Mesothelial cell of epicardium (in vitro differentiated cells): ENCODE data around the gene CFI. TPM values are rescaled to one million over a fixed set of nuclear protein-coding genes. Genes with fewer than 3 reads are reported as not detected.
A peak's percentile ranks its signal among the peaks of the same experiment; 100 is the strongest.

Experiments
- DNase-seq, 2 experiments: peaks; one replicate each; pipeline ENCODE4 v3.0.0; 2021; ENCODE audit warnings: low spot score in 2 of 2; ENCODE audit not compliant: unreplicated experiment in 2 of 2
- H3K27ac Mint-ChIP-seq: 2 replicates; pipeline ENCODE4 v1.8.0; 2021; ENCODE audit warnings: mixed read lengths
- H3K27me3 Mint-ChIP-seq: 2 replicates; pipeline ENCODE4 v1.8.0; 2021; ENCODE audit warnings: low read depth, mixed read lengths
- H3K36me3 Mint-ChIP-seq: 2 replicates; pipeline ENCODE4 v1.8.0; 2021; ENCODE audit warnings: mixed read lengths
- H3K4me1 Mint-ChIP-seq: 2 replicates; pipeline ENCODE4 v1.8.0; 2021; ENCODE audit warnings: mixed read lengths
- H3K4me3 Mint-ChIP-seq: 2 replicates; pipeline ENCODE4 v1.8.0; 2021; ENCODE audit warnings: mild to moderate bottlenecking, moderate library complexity, mixed read lengths
- H3K9me3 Mint-ChIP-seq: 2 replicates; pipeline ENCODE4 v1.8.0; 2021; ENCODE audit warnings: mixed read lengths
- total RNA-seq: library from RNA; stranded (reverse); gene quantifications from 3 replicates; pipeline ENCODE4 v1.2.1, GENCODE V29; 2021
- TF ChIP-seq, protein P1 (sequence below): fragments of 200-600 bp; sonication (generic); IDR thresholded peaks from one replicate; pipeline ENCODE4 v1.5.0; 2021; ENCODE audit warnings: antibody characterized with exemption; ENCODE audit not compliant: unreplicated experiment

Gene CFI
- total RNA-seq, 1 donor from 2014 or later, result 506 TPM

DNA sequence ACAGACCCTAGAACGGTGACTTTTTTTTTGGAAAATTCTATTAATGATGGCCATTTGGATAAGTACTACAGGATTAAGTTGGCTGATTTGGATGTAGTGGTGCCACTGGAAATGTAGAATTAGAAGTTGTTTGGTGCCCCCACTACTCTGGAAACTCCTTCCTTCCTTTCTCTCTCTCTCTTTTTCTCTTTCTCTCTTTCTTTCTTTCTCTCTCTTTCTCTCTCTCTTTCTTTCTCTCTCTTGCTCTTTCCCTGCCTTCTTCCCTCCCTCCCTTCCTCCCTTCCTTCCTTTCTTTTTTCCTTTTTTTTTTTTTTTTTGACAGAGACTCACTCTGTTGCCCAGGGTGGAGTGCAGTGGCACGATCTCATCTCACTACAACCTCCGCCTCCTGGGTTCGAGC, 16.5 kb upstream of the CFI start:
- Mint-ChIP-seq H3K36me3 (peaks cover 15% of the 10 kb centered on the region), H3K4me3 (no peak overlapping the region), H3K4me1 (peaks cover 28% of the 10 kb centered on the region), H3K27ac (no peak overlapping the region), H3K27me3 (no peaks in the 10 kb centered on the region), H3K9me3 (no peaks in the 10 kb centered on the region)
- TF ChIP-seq, protein P1, sequence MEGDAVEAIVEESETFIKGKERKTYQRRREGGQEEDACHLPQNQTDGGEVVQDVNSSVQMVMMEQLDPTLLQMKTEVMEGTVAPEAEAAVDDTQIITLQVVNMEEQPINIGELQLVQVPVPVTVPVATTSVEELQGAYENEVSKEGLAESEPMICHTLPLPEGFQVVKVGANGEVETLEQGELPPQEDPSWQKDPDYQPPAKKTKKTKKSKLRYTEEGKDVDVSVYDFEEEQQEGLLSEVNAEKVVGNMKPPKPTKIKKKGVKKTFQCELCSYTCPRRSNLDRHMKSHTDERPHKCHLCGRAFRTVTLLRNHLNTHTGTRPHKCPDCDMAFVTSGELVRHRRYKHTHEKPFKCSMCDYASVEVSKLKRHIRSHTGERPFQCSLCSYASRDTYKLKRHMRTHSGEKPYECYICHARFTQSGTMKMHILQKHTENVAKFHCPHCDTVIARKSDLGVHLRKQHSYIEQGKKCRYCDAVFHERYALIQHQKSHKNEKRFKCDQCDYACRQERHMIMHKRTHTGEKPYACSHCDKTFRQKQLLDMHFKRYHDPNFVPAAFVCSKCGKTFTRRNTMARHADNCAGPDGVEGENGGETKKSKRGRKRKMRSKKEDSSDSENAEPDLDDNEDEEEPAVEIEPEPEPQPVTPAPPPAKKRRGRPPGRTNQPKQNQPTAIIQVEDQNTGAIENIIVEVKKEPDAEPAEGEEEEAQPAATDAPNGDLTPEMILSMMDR, result no peak
- DNase-seq, result no peak

DNA sequence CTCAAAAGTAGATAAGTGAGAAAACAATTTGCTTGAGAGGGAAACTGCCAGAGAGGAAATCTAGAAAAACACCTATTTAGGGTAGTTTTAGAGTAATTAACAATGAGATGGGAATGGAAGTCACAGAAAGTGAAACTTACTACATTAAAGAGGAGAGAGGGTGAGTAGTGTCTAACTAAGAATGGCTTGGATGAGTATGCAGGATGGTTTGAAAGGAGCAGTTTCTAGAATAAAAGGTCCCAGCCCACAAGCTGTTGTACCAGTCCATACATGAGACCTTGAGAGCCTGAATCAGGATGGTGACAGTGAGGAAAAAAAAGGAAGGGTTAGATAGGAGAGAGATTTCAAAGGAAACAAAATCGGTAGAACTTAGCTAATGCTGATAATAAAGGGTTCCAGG, 15.1 kb upstream of the CFI start:
- peak overlapping the region; percentile 97 for H3K4me3 Mint-ChIP-seq
- H3K27ac Mint-ChIP-seq, result peak overlapping the region; percentile 97
- no peak for DNase-seq
- TF ChIP-seq, protein P1, result no peak
- H3K36me3 Mint-ChIP-seq, result peaks cover 12% of the 10 kb centered on the region
- H3K4me1 Mint-ChIP-seq, result peaks cover 28% of the 10 kb centered on the region
- no peaks in the 10 kb centered on the region for H3K27me3 Mint-ChIP-seq
- H3K9me3 Mint-ChIP-seq, result no peaks in the 10 kb centered on the region

DNA sequence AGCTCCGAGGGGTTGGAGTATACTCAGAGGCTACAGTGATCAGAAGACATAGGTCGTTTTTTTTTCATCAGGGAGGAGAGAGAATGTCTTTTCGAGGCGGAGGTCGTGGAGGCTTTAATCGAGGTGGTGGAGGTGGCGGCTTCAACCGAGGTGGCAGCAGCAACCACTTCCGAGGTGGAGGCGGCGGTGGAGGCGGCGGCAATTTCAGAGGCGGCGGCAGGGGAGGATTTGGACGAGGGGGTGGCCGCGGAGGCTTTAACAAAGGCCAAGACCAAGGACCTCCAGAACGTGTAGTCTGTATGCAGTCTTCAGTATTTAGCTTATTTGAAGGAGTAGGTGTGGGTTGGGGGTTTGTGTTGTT, 14.3 kb upstream of the CFI start:
- Mint-ChIP-seq H3K4me1 (peaks cover 34% of the 10 kb centered on the region), H3K9me3 (no peaks in the 10 kb centered on the region), H3K36me3 (peaks cover 12% of the 10 kb centered on the region), H3K27me3 (no peaks in the 10 kb centered on the region), H3K27ac (peak overlapping the region; percentile 97), H3K4me3 (peak overlapping the region; percentile 97)
- no peak for DNase-seq
- TF ChIP-seq, protein P1, result no peak

DNA sequence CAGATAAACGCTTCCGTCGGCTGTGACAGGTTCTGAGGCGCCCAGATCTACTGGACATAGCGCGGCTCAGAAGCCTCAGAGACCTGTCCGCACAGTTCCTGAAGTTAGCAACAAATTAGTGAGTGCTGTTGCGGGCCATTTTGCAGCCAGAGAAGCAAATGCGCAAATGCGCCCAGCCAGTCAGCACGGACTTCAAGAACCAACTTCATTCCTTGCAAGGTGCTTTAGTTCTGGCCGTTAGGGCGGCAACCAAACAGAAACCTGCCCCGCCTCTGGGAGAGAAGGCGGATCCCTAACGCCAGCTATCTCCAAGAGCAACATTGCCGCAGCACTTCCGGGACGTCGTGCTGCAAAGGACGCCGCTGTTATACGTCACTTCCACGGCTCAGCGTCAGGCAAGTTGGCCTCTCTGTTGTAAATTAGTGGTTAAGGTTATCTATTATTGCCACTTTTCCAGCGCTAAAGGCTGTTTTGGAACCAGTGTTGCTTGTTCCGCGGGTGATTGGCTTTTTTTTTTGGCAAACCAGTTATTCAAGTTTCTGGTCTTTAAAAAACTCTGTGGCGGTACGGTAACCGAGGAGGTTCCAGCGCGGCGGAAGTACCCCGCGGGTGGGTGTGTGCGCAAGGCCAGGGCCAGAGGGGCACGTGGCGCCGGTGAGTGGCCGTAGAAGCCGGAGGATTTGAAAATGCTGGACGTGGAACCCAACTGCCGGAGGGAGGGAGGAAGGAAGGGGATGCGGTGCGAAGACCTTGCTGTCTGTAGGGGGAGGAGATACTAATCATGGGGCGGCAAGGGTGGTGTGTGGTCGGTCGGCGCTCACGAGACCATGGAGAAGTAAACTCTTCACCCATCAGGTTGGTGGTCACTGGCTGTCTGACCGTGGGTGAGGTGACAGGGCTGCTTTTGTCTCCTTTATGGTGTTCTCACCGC, 13.6 kb upstream of the CFI start, which contains the start of gene GAR1:
TSS of gene GAR1 (plus strand) at position 612 of the 931 bp plus-strand sequence. CDS start 403 bp downstream, outside the sequence.
- no peaks in the 10 kb centered on the region for H3K27me3 Mint-ChIP-seq
- peak within 1 kb of the TSS; percentile 97 for H3K4me3 Mint-ChIP-seq
- peaks cover 10% of the 10 kb centered on the region for H3K36me3 Mint-ChIP-seq
- H3K27ac Mint-ChIP-seq, result peak within 1 kb of the TSS; percentile 97
- TF ChIP-seq, protein P1, result no peak
- peaks cover 40% of the 10 kb centered on the region for H3K4me1 Mint-ChIP-seq
- DNase-seq, result peak; percentile 77 to 83
- H3K9me3 Mint-ChIP-seq, result no peaks in the 10 kb centered on the region

DNA sequence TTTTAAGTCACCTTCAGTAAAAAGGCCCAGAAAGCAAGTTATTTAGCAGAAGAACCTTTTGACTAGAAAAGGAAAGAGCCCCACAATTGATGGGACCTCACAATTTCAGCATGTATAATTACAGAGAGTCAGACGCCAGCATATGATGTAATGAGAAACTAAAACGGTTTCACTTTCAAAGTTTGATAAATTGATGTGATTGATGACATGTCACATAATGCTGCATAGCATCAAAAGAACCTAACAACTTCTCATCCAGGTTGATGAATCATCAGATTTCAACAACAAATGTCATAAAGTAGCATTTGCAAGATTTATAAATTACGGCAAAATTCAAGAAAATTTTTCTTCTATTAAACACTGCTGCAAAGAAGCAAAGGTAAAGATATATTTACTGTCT, 9.9 kb upstream of the CFI start:
- Mint-ChIP-seq H3K4me3 (no peak overlapping the region), H3K27me3 (no peaks in the 10 kb centered on the region), H3K9me3 (no peaks in the 10 kb centered on the region), H3K27ac (no peak overlapping the region), H3K36me3 (no peaks in the 10 kb centered on the region), H3K4me1 (peaks cover 29% of the 10 kb centered on the region)
- DNase-seq, result no peak
- TF ChIP-seq, protein P1, result no peak
